HG03460 (cell line): ENCODE data around the gene FAM72D.
"Not testable (repeated sequence)": the region's sequence is repeated elsewhere in the genome, so short reads cannot be mapped to it uniquely, and the experiment has no call there.

ENCODE experiments used
- ATAC-seq: cut with Tn5 transposase; IDR thresholded peaks from one replicate; pipeline ENCODE4 v1.9.1; 2021; ENCODE audit not compliant: unreplicated experiment

Gene FAM72D

GRCh38 chr1:145082483-145083255 lies 13.1 kb upstream of the FAM72D start:
- ATAC-seq: not testable (repeated sequence)

GRCh38 chr1:145093517-145094149 lies 2.1 kb upstream of the FAM72D start:
- not testable (repeated sequence) for ATAC-seq

- ATAC-seq: peak; percentile 3
Measured at GRCh38 chr1:145094655-145095211, 1.0 kb upstream of the FAM72D start.

- ATAC-seq: not testable (repeated sequence)
Measured at GRCh38 chr1:145101725-145102124, 6.0 kb downstream of the FAM72D start.

GRCh38 chr1:145103294-145103693 lies 7.5 kb downstream of the FAM72D start:
- not testable (repeated sequence) for ATAC-seq

GRCh38 chr1:145111674-145112073 lies 15.9 kb downstream of the FAM72D start:
- not testable (repeated sequence) for ATAC-seq

GRCh38 chr1:145112703-145113102 lies 16.9 kb downstream of the FAM72D start:
- not testable (repeated sequence) for ATAC-seq

GRCh38 chr1:145114560-145115057 lies 18.8 kb downstream of the FAM72D start:
- not testable (repeated sequence) for ATAC-seq

- not testable (repeated sequence) for ATAC-seq
Measured at GRCh38 chr1:145115587-145116493, 20.1 kb downstream of the FAM72D start.

- not testable (repeated sequence) for ATAC-seq
Measured at GRCh38 chr1:145119842-145120241, 24.1 kb downstream of the FAM72D start.

GRCh38 chr1:145122344-145123061 lies 26.7 kb downstream of the FAM72D start:
- ATAC-seq: not testable (repeated sequence)

- ATAC-seq: not testable (repeated sequence)
Measured at GRCh38 chr1:145123062-145123395, 27.3 kb downstream of the FAM72D start.

GRCh38 chr1:145123992-145124641 lies 28.3 kb downstream of the FAM72D start:
- ATAC-seq: not testable (repeated sequence)

GRCh38 chr1:145125112-145125511 lies 29.3 kb downstream of the FAM72D start:
- ATAC-seq: not testable (repeated sequence)

GRCh38 chr1:145127144-145127543 lies 31.4 kb downstream of the FAM72D start:
- not testable (repeated sequence) for ATAC-seq

- not testable (repeated sequence) for ATAC-seq
Measured at GRCh38 chr1:145128697-145129469, 33.1 kb downstream of the FAM72D start.

GRCh38 chr1:145134476-145134875 lies 38.7 kb downstream of the FAM72D start:
- not testable (repeated sequence) for ATAC-seq

- not testable (repeated sequence) for ATAC-seq
Measured at GRCh38 chr1:145140549-145140948, 44.8 kb downstream of the FAM72D start.
